HepG2 (cell line): ENCODE data around the gene AGRN. TPM values are rescaled to one million over a fixed set of nuclear protein-coding genes. Genes with fewer than 3 reads are reported as not detected.

ENCODE experiments used
- CC2D1A ChIP-seq: sonication (generic); formaldehyde crosslinking; IDR thresholded peaks from 2 replicates; pipeline ENCODE4 v1.8.1; 2023; ENCODE audit warnings: mild to moderate bottlenecking, missing genetic modification reagents
- FOXJ3 ChIP-seq: sonication (generic); formaldehyde crosslinking; IDR thresholded peaks from 2 replicates; pipeline ENCODE4 v1.4.0; 2020; ENCODE audit warnings: missing genetic modification reagents, mild to moderate bottlenecking, borderline replicate concordance
- FOXO4 ChIP-seq: sonication (generic); formaldehyde crosslinking; conservative IDR thresholded peaks from 2 replicates; pipeline ENCODE4 v1.8.1; 2023; ENCODE audit warnings: missing genetic modification reagents
- NFE2L1 ChIP-seq: sonication (generic); formaldehyde crosslinking; IDR thresholded peaks from 2 replicates; pipeline ENCODE4 v1.4.0; 2020; ENCODE audit warnings: missing genetic modification reagents, mild to moderate bottlenecking, borderline replicate concordance
- NFYC ChIP-seq: IDR thresholded peaks from 2 replicates; pipeline ENCODE4 v1.6.1; 2016; ENCODE audit warnings: missing genetic modification reagents, missing compliant biosample characterization
- RFX1 ChIP-seq: fragments of 450-650 bp; IDR thresholded peaks from 2 replicates; pipeline ENCODE4 v1.6.1; 2017
- SYNCRIP ChIP-seq: fragments of 200-400 bp; formaldehyde crosslinking; IDR thresholded peaks from 2 replicates; pipeline ENCODE4 v1.6.1; 2018; ENCODE audit warnings: mild to moderate bottlenecking, low read depth, low read length; ENCODE audit not compliant: insufficient read depth
- TBX2 ChIP-seq: sonication (generic); formaldehyde crosslinking; IDR thresholded peaks from 2 replicates; pipeline ENCODE4 v1.5.0; 2020; ENCODE audit warnings: missing genetic modification reagents, mild to moderate bottlenecking, borderline replicate concordance
- TRIM24 ChIP-seq: sonication (generic); formaldehyde crosslinking; IDR thresholded peaks from 2 replicates; pipeline ENCODE4 v1.8.0; 2022; ENCODE audit warnings: mild to moderate bottlenecking, missing genetic modification reagents
- YEATS2 ChIP-seq: sonication (generic); formaldehyde crosslinking; IDR thresholded peaks from 2 replicates; pipeline ENCODE4 v1.4.0; 2020; ENCODE audit warnings: missing genetic modification reagents, borderline replicate concordance
- ZKSCAN5 ChIP-seq: sonication (generic); formaldehyde crosslinking; IDR thresholded peaks from 2 replicates; pipeline ENCODE4 v1.5.1; 2020; ENCODE audit warnings: mild to moderate bottlenecking, missing genetic modification reagents
- ZNF264 ChIP-seq: sonication (generic); formaldehyde crosslinking; IDR thresholded peaks from 2 replicates; pipeline ENCODE4 v1.4.0; 2020; ENCODE audit warnings: missing genetic modification reagents
- ZNF34 ChIP-seq: sonication (generic); formaldehyde crosslinking; IDR thresholded peaks from 2 replicates; pipeline ENCODE4 v1.4.0; 2020; ENCODE audit warnings: mild to moderate bottlenecking, missing genetic modification reagents, borderline replicate concordance
- ZNF564 ChIP-seq: sonication (generic); formaldehyde crosslinking; IDR thresholded peaks from 2 replicates; pipeline ENCODE4 v1.8.1; 2023; ENCODE audit warnings: mild to moderate bottlenecking, missing genetic modification reagents
- ZNF629 ChIP-seq: sonication (generic); formaldehyde crosslinking; conservative IDR thresholded peaks from 2 replicates; pipeline ENCODE4 v1.5.0; 2020; ENCODE audit warnings: missing genetic modification reagents
- ZNF839 ChIP-seq: sonication (generic); formaldehyde crosslinking; IDR thresholded peaks from 2 replicates; pipeline ENCODE4 v1.4.0; 2020; ENCODE audit warnings: missing genetic modification reagents, mild to moderate bottlenecking, borderline replicate concordance
- polyA plus RNA-seq, 8 experiments: library from polyadenylated mRNA; depleted of rRNA in 3 of 8; stranded (reverse) in 7 of 8; unstranded in 1 of 8; fragments of >200 nt; fragmentation: Illumina TruSeq in 4 of 8; extraction: Trizol in 4 of 8; gene quantifications; 2 replicates each; pipeline versions ENCODE4 v1.2.1 to v1.2.3, GENCODE V29; 2011 to 2016; ENCODE audit warnings: low read depth in 4 of 8, missing spikeins in 1 of 8, mixed read lengths in 1 of 8; ENCODE audit not compliant: insufficient read depth in 1 of 8
- total RNA-seq, 5 experiments: library from RNA; depleted of rRNA; stranded (reverse); fragments of >200 nt; fragmentation: Illumina TruSeq; extraction: Trizol; gene quantifications; 2 replicates each; pipeline ENCODE4 v1.2.3, GENCODE V29; 2016; ENCODE audit warnings: low read depth in 1 of 5
- TF ChIP-seq, protein P1 (sequence below): sonication (generic); formaldehyde crosslinking; IDR thresholded peaks from 2 replicates; pipeline ENCODE4 v1.5.1; 2020; ENCODE audit warnings: mild to moderate bottlenecking, missing genetic modification reagents, moderate library complexity
- TF ChIP-seq, protein P2 (sequence below): sonication (generic); formaldehyde crosslinking; IDR thresholded peaks from 2 replicates; pipeline ENCODE4 v1.9.0; 2022; ENCODE audit warnings: low read depth, missing genetic modification reagents
- TF ChIP-seq, protein P3 (sequence below): sonication (generic); formaldehyde crosslinking; IDR thresholded peaks from 2 replicates; pipeline ENCODE4 v1.4.0; 2020; ENCODE audit warnings: missing genetic modification reagents

The AGRN gene
- total and polyA plus RNA-seq, 2 of the 13 experiments (the other 11 are each of a cell fraction or from before 2014, with no cell fraction given) = 29.8 to 65.2 TPM

DNA sequence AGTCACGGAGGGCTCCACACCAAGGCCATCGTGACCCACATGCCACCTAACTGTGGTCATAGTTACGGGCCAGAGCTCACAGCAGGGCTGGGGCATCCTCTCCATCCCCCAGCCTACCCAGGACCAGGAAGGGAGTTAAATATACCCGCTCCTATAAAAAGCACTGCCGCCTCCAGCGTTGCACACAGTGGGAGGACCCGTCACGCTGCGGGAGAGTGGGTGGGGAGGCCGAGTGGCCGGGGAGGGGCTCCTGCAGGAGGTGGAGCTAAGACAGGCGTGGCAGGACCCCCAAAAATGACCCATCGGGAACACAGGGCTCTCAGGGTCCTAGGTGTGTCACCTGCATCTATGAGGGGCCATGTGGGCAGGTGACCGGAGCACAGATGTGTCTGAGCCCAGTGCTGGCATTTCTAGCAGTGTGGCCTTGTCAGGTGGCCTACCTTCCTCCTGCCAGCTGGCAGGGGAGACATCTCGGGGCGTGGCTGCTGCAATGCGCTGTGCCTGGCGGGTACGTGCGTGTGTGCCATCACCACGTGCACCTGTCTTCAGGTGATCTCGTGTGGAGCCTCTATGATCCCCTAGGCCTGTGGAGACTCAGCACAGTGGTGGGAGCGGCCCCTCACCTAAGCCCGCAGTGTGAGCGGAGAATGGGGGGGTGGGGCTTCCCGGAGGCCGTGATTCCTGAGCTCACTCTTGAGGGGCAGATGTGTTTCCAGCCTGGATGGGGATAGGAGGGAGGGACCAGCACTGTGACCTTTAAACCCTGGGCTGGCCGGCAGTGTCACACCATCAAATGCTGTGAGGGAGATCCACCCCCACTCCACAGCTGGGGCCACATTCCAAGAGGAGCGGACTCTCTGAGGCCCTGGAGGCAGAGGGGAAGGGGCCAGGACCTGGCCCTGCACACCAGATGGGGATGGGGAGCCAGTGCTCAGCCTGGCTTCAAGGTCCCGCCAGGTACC is 17.7 kb downstream of the AGRN start (continued):
- TF ChIP-seq, protein P1, sequence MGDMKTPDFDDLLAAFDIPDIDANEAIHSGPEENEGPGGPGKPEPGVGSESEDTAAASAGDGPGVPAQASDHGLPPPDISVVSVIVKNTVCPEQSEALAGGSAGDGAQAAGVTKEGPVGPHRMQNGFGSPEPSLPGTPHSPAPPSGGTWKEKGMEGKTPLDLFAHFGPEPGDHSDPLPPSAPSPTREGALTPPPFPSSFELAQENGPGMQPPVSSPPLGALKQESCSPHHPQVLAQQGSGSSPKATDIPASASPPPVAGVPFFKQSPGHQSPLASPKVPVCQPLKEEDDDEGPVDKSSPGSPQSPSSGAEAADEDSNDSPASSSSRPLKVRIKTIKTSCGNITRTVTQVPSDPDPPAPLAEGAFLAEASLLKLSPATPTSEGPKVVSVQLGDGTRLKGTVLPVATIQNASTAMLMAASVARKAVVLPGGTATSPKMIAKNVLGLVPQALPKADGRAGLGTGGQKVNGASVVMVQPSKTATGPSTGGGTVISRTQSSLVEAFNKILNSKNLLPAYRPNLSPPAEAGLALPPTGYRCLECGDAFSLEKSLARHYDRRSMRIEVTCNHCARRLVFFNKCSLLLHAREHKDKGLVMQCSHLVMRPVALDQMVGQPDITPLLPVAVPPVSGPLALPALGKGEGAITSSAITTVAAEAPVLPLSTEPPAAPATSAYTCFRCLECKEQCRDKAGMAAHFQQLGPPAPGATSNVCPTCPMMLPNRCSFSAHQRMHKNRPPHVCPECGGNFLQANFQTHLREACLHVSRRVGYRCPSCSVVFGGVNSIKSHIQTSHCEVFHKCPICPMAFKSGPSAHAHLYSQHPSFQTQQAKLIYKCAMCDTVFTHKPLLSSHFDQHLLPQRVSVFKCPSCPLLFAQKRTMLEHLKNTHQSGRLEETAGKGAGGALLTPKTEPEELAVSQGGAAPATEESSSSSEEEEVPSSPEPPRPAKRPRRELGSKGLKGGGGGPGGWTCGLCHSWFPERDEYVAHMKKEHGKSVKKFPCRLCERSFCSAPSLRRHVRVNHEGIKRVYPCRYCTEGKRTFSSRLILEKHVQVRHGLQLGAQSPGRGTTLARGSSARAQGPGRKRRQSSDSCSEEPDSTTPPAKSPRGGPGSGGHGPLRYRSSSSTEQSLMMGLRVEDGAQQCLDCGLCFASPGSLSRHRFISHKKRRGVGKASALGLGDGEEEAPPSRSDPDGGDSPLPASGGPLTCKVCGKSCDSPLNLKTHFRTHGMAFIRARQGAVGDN (CRISPR knock-in tag) = peak; percentile 90
- TF ChIP-seq, protein P2, sequence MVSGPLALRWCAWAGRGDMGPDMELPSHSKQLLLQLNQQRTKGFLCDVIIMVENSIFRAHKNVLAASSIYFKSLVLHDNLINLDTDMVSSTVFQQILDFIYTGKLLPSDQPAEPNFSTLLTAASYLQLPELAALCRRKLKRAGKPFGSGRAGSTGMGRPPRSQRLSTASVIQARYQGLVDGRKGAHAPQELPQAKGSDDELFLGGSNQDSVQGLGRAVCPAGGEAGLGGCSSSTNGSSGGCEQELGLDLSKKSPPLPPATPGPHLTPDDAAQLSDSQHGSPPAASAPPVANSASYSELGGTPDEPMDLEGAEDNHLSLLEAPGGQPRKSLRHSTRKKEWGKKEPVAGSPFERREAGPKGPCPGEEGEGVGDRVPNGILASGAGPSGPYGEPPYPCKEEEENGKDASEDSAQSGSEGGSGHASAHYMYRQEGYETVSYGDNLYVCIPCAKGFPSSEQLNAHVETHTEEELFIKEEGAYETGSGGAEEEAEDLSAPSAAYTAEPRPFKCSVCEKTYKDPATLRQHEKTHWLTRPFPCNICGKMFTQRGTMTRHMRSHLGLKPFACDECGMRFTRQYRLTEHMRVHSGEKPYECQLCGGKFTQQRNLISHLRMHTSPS (CRISPR knock-in tag) = no peak
- TF ChIP-seq TBX2 (CRISPR knock-in tag) = no peak; the same call in 1 of the 2 replicates
- TF ChIP-seq ZKSCAN5 (CRISPR knock-in tag) = no peak
- no peak for TF ChIP-seq ZNF264 (CRISPR knock-in tag)
- no peak for TF ChIP-seq ZNF564 (CRISPR knock-in tag)
- no peak for TF ChIP-seq ZNF34 (CRISPR knock-in tag)
- TF ChIP-seq RFX1 = no peak
- no peak for TF ChIP-seq SYNCRIP
- TF ChIP-seq NFYC (CRISPR knock-in tag) = no peak
- no peak for TF ChIP-seq TRIM24 (CRISPR knock-in tag)
- TF ChIP-seq FOXO4 (CRISPR knock-in tag) = no peak
- no peak for TF ChIP-seq CC2D1A (CRISPR knock-in tag)
- no peak for TF ChIP-seq ZNF629
- no peak for TF ChIP-seq YEATS2 (CRISPR knock-in tag)
- TF ChIP-seq ZNF839 (CRISPR knock-in tag) = no peak
- TF ChIP-seq NFE2L1 (CRISPR knock-in tag) = no peak
- TF ChIP-seq, protein P3, sequence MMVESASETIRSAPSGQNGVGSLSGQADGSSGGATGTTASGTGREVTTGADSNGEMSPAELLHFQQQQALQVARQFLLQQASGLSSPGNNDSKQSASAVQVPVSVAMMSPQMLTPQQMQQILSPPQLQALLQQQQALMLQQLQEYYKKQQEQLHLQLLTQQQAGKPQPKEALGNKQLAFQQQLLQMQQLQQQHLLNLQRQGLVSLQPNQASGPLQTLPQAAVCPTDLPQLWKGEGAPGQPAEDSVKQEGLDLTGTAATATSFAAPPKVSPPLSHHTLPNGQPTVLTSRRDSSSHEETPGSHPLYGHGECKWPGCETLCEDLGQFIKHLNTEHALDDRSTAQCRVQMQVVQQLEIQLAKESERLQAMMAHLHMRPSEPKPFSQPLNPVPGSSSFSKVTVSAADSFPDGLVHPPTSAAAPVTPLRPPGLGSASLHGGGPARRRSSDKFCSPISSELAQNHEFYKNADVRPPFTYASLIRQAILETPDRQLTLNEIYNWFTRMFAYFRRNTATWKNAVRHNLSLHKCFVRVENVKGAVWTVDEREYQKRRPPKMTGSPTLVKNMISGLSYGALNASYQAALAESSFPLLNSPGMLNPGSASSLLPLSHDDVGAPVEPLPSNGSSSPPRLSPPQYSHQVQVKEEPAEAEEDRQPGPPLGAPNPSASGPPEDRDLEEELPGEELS (CRISPR knock-in tag) = peak; percentile 25; the same call in 1 of the 2 replicates
- no peak for TF ChIP-seq FOXJ3 (CRISPR knock-in tag)
